K562 (cell line): ENCODE measurements around the gene PSMD11. TPM values are rescaled to one million over a fixed set of nuclear protein-coding genes. Genes with fewer than 3 reads are reported as not detected.
A peak's percentile ranks its signal among the peaks of the same experiment; 100 is the strongest.

Source experiments
- ATAC-seq: fragments of 200-7000 bp; cut with Tn5 transposase; 3 replicates; pipeline ENCODE4 v1.9.1; 2020; ENCODE audit warnings: moderate library complexity
- BruUV-seq: library from RNA; stranded (reverse); fragments of 400-500 nt; replicated peaks from 2 replicates; lab custom pipeline; 2021; lab: Mats Ljungman, UMichigan
- CTCF ChIA-PET: fragments of 300-600 bp; formaldehyde crosslinking; extraction: SDS; loops from one replicate; lab custom pipeline; 2021; ENCODE audit warnings: low intra/inter-chr PET ratio; lab: Yijun Ruan, JAX
- POLR2A ChIA-PET: fragments of 300-600, 350-650 bp; sonication (Branson Sonifier 250); formaldehyde crosslinking; extraction: SDS; loops from one replicate; lab custom pipeline; 2021; ENCODE audit warnings: antibody characterized with exemption, inconsistent platforms; lab: Yijun Ruan, JAX
- DNase-seq, 4 experiments: peaks; one replicate each; pipeline versions ENCODE4 v3.0.0 to v3.0.0-alpha.2; 2011 to 2018; ENCODE audit warnings: low spot score in 3 of 4, mixed read lengths in 3 of 4; ENCODE audit errors: extremely low read depth in 1 of 4
- FAIRE-seq: peaks from 2 replicates; lab custom pipeline; 2011; peaks lifted over from hg19 to GRCh38; lab: Jason Lieb, UNC
- H2AFZ ChIP-seq: 2 replicates; pipeline ENCODE4 v1.6.0; 2011; ENCODE audit warnings: low read depth, low read length, control low read depth, inconsistent platforms
- H3K27ac ChIP-seq: fragments of 200-600 bp; 3 replicates; pipeline ENCODE4 v1.8.0; 2011; ENCODE audit warnings: low read depth, mild to moderate bottlenecking, control low read depth, inconsistent platforms, low read length, moderate library complexity, mixed read lengths; ENCODE audit errors: extremely low read depth
- H3K27me3 ChIP-seq, 2 experiments: fragments of 300-600 bp in 1 of 2; 2 replicates in 1 of 2; 3 replicates in 1 of 2; pipeline versions ENCODE4 v1.6.0 to v1.8.0; 2011; ENCODE audit warnings: inconsistent platforms in 2 of 2, low read length in 2 of 2, mild to moderate bottlenecking in 1 of 2, mixed read lengths in 1 of 2, moderate library complexity in 1 of 2; ENCODE audit not compliant: control insufficient read depth in 2 of 2, insufficient read depth in 2 of 2
- H3K36me3 ChIP-seq: fragments of 300-600 bp; 3 replicates; pipeline ENCODE4 v1.8.0; 2011; ENCODE audit warnings: mild to moderate bottlenecking, low read length, inconsistent platforms; ENCODE audit not compliant: control insufficient read depth, insufficient read depth
- H3K4me1 ChIP-seq, 2 experiments: fragments of 200-600 bp in 1 of 2; replicated peaks in 1 of 2; 2 replicates in 1 of 2; 3 replicates in 1 of 2; pipeline versions ENCODE4 v1.5.1 to v1.8.0; 2011; ENCODE audit warnings: inconsistent platforms in 2 of 2, low read length in 2 of 2, mild to moderate bottlenecking in 1 of 2, mixed read lengths in 1 of 2, moderate library complexity in 1 of 2; ENCODE audit not compliant: control insufficient read depth in 2 of 2, insufficient read depth in 2 of 2
- H3K4me2 ChIP-seq: 2 replicates; pipeline ENCODE4 v1.6.1; 2011; ENCODE audit warnings: low read length, control low read depth, inconsistent platforms, mixed read lengths; ENCODE audit not compliant: insufficient read depth
- H3K4me3 ChIP-seq: fragments of 200-600 bp; sonication (generic), shearing (Covaris generic); 2 replicates; pipeline ENCODE4 v1.5.1; 2016; ENCODE audit warnings: control low read depth, inconsistent platforms
- H3K79me2 ChIP-seq: fragments of 200-600 bp; 3 replicates; pipeline ENCODE4 v1.8.0; 2011; ENCODE audit warnings: low read length, inconsistent platforms; ENCODE audit not compliant: control insufficient read depth, insufficient read depth
- H3K9ac ChIP-seq, 2 experiments: 2 replicates each; pipeline versions ENCODE4 v1.6.0 to v1.6.1; 2011; ENCODE audit warnings: low read depth in 2 of 2, low read length in 2 of 2, control low read depth in 1 of 2, inconsistent platforms in 1 of 2, mild to moderate bottlenecking in 1 of 2, mixed read lengths in 1 of 2; ENCODE audit not compliant: insufficient read depth in 1 of 2
- H3K9me1 ChIP-seq: one replicate; pipeline ENCODE4 v1.6.0; 2011; ENCODE audit warnings: inconsistent platforms, mild to moderate bottlenecking, low read length, moderate library complexity; ENCODE audit not compliant: control insufficient read depth, insufficient read depth
- H3K9me3 ChIP-seq: replicated peaks from 2 replicates; pipeline ENCODE4 v1.5.1; 2011; ENCODE audit warnings: low read depth, low read length, inconsistent platforms; ENCODE audit not compliant: control insufficient read depth, insufficient read depth
- H4K20me1 ChIP-seq: replicated peaks from 2 replicates; pipeline ENCODE4 v1.6.1; 2011; ENCODE audit warnings: low read length, inconsistent platforms, mixed read lengths; ENCODE audit not compliant: control insufficient read depth, insufficient read depth
- CBX1 ChIP-seq: sonication (generic); IDR thresholded peaks from 2 replicates; pipeline ENCODE4 v1.6.1; 2016; ENCODE audit warnings: antibody characterized with exemption, low read depth, mild to moderate bottlenecking
- CBX3 ChIP-seq, 2 experiments: IDR thresholded peaks; 1 replicate in 1 of 2; 2 replicates in 1 of 2; pipeline ENCODE4 v1.6.1; 2012; ENCODE audit warnings: inconsistent platforms in 2 of 2, low read length in 2 of 2, borderline replicate concordance in 1 of 2, control low read depth in 1 of 2
- CBX5 ChIP-seq: IDR thresholded peaks from 2 replicates; pipeline ENCODE4 v1.6.1; 2014; ENCODE audit warnings: low read depth, borderline replicate concordance
- HNRNPLL ChIP-seq: fragments of 200-400 bp; formaldehyde crosslinking; IDR thresholded peaks from 2 replicates; pipeline ENCODE4 v1.6.1; 2017; ENCODE audit warnings: low read length, low read depth, mild to moderate bottlenecking; ENCODE audit not compliant: poor library complexity, severe bottlenecking
- KHSRP ChIP-seq: fragments of 450-650 bp; IDR thresholded peaks from 2 replicates; pipeline ENCODE4 v1.6.1; 2017
- MYNN ChIP-seq, 2 experiments: sonication (generic); formaldehyde crosslinking in 1 of 2; IDR thresholded peaks; 2 replicates each; pipeline versions ENCODE4 v1.5.0 to v1.6.1; 2016 to 2020; ENCODE audit warnings: antibody characterized with exemption in 1 of 2, missing genetic modification reagents in 1 of 2
- NUFIP1 ChIP-seq: fragments of 450-650 bp; IDR thresholded peaks from 2 replicates; pipeline ENCODE4 v1.6.1; 2018; ENCODE audit not compliant: partially characterized antibody
- PHB2 ChIP-seq: fragments of 450-650 bp; IDR thresholded peaks from 2 replicates; pipeline ENCODE4 v1.6.1; 2017; ENCODE audit warnings: low read depth
- TRIM28 ChIP-seq: fragments of 450-650 bp; IDR thresholded peaks from 2 replicates; pipeline ENCODE4 v1.6.1; 2017
- ZBTB7A ChIP-seq: IDR thresholded peaks from 2 replicates; pipeline ENCODE4 v1.6.1; 2011; ENCODE audit warnings: low read depth, mild to moderate bottlenecking, low read length, moderate library complexity, borderline replicate concordance; ENCODE audit not compliant: control insufficient read depth
- ZFP36 ChIP-seq: fragments of 150-350 bp; IDR thresholded peaks from 2 replicates; pipeline ENCODE4 v1.6.1; 2018; ENCODE audit warnings: low read length, low read depth; ENCODE audit not compliant: partially characterized antibody
- ZNF699 ChIP-seq: fragments of 250-450 bp; sonication (Bioruptor Pico); IDR thresholded peaks from 2 replicates; pipeline ENCODE4 v1.8.0; 2021; ENCODE audit warnings: mild to moderate bottlenecking, moderate library complexity; ENCODE audit not compliant: insufficient replicate concordance
- whole genome bisulfite sequencing: fragments of 100-300 bp; shearing (Covaris generic); methylation state at CpG from one replicate; pipeline ENCODE4 v1.1.6; 2016; ENCODE audit warnings: low coverage, mixed read lengths; ENCODE audit not compliant: insufficient coverage; ENCODE audit errors: missing lambda C conversion rate; 5-methylcytosine and 5-hydroxymethylcytosine counted together
- in situ Hi-C: fragments of 300-500 bp; cut with MboI; formaldehyde crosslinking; loops from 4 replicates; pipeline ENCODE4 v1.15.0; 2018; ENCODE audit warnings: inconsistent platforms, mixed read lengths
- intact Hi-C: fragments of 100-400 bp; cut with micrococcal nuclease; formaldehyde crosslinking; loops from 2 replicates; pipeline ENCODE4 v1.14.2; 2022
- polyA plus RNA-seq, 8 experiments: library from polyadenylated mRNA; depleted of rRNA in 4 of 8; stranded (reverse) in 5 of 8; unstranded in 3 of 8; fragments of >200 nt; fragmentation: Nextera tagmentation in 2 of 8; fragmentation: Illumina TruSeq in 1 of 8; extraction: Ambion mirVana in 2 of 8; extraction: Trizol in 1 of 8; gene quantifications; 2 replicates each; pipeline versions ENCODE4 v1.2.1 to v1.2.3, GENCODE V29; 2011 to 2014; ENCODE audit warnings: inconsistent platforms in 1 of 8, missing spikeins in 1 of 8
- total RNA-seq, 7 experiments: library from RNA; depleted of rRNA in 6 of 7; stranded (reverse); fragments of >200 nt in 6 of 7; fragmentation: Illumina TruSeq in 2 of 7; extraction: Trizol in 2 of 7; gene quantifications; 2 replicates each; pipeline versions ENCODE4 v1.2.1 to v1.2.3, GENCODE V29; 2011 to 2021; ENCODE audit warnings: low replicate concordance in 1 of 7
- TF ChIP-seq, protein P1 (sequence below): fragments of 450-650 bp; IDR thresholded peaks from 2 replicates; pipeline ENCODE4 v1.6.1; 2018; ENCODE audit warnings: mild to moderate bottlenecking, low read depth; ENCODE audit not compliant: partially characterized antibody

The PSMD11 gene
- total and polyA plus RNA-seq, 9 of the 15 experiments (the other 6 are each of a cell fraction or from before 2014, with no cell fraction given) = 104 to 378 (median 158) TPM

DNA sequence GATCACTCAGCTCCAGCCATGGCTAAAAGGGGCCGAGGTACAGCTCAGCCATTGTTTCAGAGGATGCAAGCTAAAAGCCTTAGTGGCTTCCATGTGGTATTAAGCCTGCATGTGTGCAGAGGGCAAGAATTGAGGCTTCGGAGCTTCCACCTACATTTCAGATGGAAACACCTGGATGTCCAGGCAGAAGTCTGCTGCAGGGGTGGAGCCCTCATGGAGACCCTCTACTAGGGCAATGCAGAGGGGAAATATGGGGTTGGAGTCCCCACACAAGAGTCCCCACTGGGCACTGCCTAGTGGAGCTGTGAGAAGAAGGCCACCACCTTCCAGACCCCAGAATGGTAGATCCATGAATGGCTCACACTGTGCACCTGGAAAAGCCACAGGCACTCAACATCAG is 14.7 kb upstream of the PSMD11 start:
- POLR2A ChIA-PET = no interaction called here
- FAIRE-seq (no peak), DNase-seq (peak in 1 of 4 experiments; percentile 5)
- Histone ChIP-seq H3K9me3 (peaks cover 7% of the 10 kb centered on the region; the same call in 1 of the 2 replicates), H3K4me2 (no peak overlapping the region), H2AFZ (no peak overlapping the region), H3K9me1 (no peaks in the 10 kb centered on the region), H4K20me1 (no peaks in the 10 kb centered on the region), H3K36me3 (no peaks in the 10 kb centered on the region), H3K4me3 (no peak overlapping the region), H3K4me1 (no peaks in the 10 kb centered on the region; a peak in 1 of 5 replicates)
- in situ Hi-C loops = no loop called here
- intact Hi-C loops = no loop called here
- no TSS peak for BruUV-seq
- CTCF ChIA-PET = no interaction called here
- peak in 1 of 2 experiments; percentile 86; a peak in 2 of 3 replicates for TF ChIP-seq CBX3 (IDR thresholded peaks at IDR 0.05; ENCODE audit: borderline replicate concordance in 1 of 2, low read length in 2 of 2)
- TF ChIP-seq HNRNPLL = no peak
- TF ChIP-seq ZBTB7A = peak; percentile 52; the same call in 1 of the 2 replicates
- no peak for TF ChIP-seq PHB2
- TF ChIP-seq TRIM28 = peak; percentile 92
- TF ChIP-seq ZFP36 = peak; percentile 65
- peak; percentile 91 for TF ChIP-seq CBX5
- no peak for TF ChIP-seq KHSRP
- 0 out of 2 replicates have a peak, but pooled peaks have one; percentile 53 for TF ChIP-seq CBX1
- TF ChIP-seq MYNN (IDR thresholded peaks at IDR 0.05) = no peak
- no peak for TF ChIP-seq MYNN (CRISPR knock-in tag; IDR thresholded peaks at IDR 0.05)
- no peak for TF ChIP-seq NUFIP1
- TF ChIP-seq ZNF699 (CRISPR knock-in tag) = no peak
- TF ChIP-seq, protein P1, sequence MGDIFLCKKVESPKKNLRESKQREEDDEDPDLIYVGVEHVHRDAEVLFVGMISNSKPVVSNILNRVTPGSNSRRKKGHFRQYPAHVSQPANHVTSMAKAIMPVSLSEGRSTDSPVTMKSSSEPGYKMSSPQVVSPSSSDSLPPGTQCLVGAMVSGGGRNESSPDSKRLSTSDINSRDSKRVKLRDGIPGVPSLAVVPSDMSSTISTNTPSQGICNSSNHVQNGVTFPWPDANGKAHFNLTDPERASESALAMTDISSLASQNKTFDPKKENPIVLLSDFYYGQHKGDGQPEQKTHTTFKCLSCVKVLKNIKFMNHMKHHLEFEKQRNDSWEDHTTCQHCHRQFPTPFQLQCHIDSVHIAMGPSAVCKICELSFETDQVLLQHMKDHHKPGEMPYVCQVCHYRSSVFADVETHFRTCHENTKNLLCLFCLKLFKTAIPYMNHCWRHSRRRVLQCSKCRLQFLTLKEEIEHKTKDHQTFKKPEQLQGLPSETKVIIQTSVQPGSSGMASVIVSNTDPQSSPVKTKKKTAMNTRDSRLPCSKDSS = peak; percentile 70
- TF ChIP-seq, all 486 proteins: peak for 7
- 12% methylated on average over 2 of the region's 2 CpGs for WGBS
- H3K27ac ChIP-seq = no peak overlapping the region
- H3K9ac ChIP-seq = no peak overlapping the region
- H3K79me2 ChIP-seq = no peaks in the 10 kb centered on the region
- ATAC-seq = no peak
- H3K27me3 ChIP-seq = no peaks in the 10 kb centered on the region; a peak in 2 of 5 replicates
